K562 (cell line): ENCODE measurements around the gene MRAS. TPM values are rescaled to one million over a fixed set of nuclear protein-coding genes. Genes with fewer than 3 reads are reported as not detected.

Experiments used
- ATAC-seq: fragments of 200-7000 bp; cut with Tn5 transposase; 3 replicates; pipeline ENCODE4 v1.9.1; 2020; ENCODE audit warnings: moderate library complexity
- BruUV-seq: library from RNA; stranded (reverse); fragments of 400-500 nt; replicated peaks from 2 replicates; lab custom pipeline; 2021; lab: Mats Ljungman, UMichigan
- CTCF ChIA-PET: fragments of 300-600 bp; formaldehyde crosslinking; extraction: SDS; loops from one replicate; lab custom pipeline; 2021; ENCODE audit warnings: low intra/inter-chr PET ratio; lab: Yijun Ruan, JAX
- POLR2A ChIA-PET: fragments of 300-600, 350-650 bp; sonication (Branson Sonifier 250); formaldehyde crosslinking; extraction: SDS; loops from one replicate; lab custom pipeline; 2021; ENCODE audit warnings: antibody characterized with exemption, inconsistent platforms; lab: Yijun Ruan, JAX
- DNase-seq, 4 experiments: peaks; one replicate each; pipeline versions ENCODE4 v3.0.0 to v3.0.0-alpha.2; 2011 to 2018; ENCODE audit warnings: low spot score in 3 of 4, mixed read lengths in 3 of 4; ENCODE audit errors: extremely low read depth in 1 of 4
- FAIRE-seq: peaks from 2 replicates; lab custom pipeline; 2011; peaks lifted over from hg19 to GRCh38; lab: Jason Lieb, UNC
- H2AFZ ChIP-seq: 2 replicates; pipeline ENCODE4 v1.6.0; 2011; ENCODE audit warnings: low read depth, low read length, control low read depth, inconsistent platforms
- H3K27ac ChIP-seq: fragments of 200-600 bp; 3 replicates; pipeline ENCODE4 v1.8.0; 2011; ENCODE audit warnings: low read depth, mild to moderate bottlenecking, control low read depth, inconsistent platforms, low read length, moderate library complexity, mixed read lengths; ENCODE audit errors: extremely low read depth
- H3K27me3 ChIP-seq, 2 experiments: fragments of 300-600 bp in 1 of 2; 2 replicates in 1 of 2; 3 replicates in 1 of 2; pipeline versions ENCODE4 v1.6.0 to v1.8.0; 2011; ENCODE audit warnings: inconsistent platforms in 2 of 2, low read length in 2 of 2, mild to moderate bottlenecking in 1 of 2, mixed read lengths in 1 of 2, moderate library complexity in 1 of 2; ENCODE audit not compliant: control insufficient read depth in 2 of 2, insufficient read depth in 2 of 2
- H3K36me3 ChIP-seq: fragments of 300-600 bp; 3 replicates; pipeline ENCODE4 v1.8.0; 2011; ENCODE audit warnings: mild to moderate bottlenecking, low read length, inconsistent platforms; ENCODE audit not compliant: control insufficient read depth, insufficient read depth
- H3K4me1 ChIP-seq, 2 experiments: fragments of 200-600 bp in 1 of 2; replicated peaks in 1 of 2; 2 replicates in 1 of 2; 3 replicates in 1 of 2; pipeline versions ENCODE4 v1.5.1 to v1.8.0; 2011; ENCODE audit warnings: inconsistent platforms in 2 of 2, low read length in 2 of 2, mild to moderate bottlenecking in 1 of 2, mixed read lengths in 1 of 2, moderate library complexity in 1 of 2; ENCODE audit not compliant: control insufficient read depth in 2 of 2, insufficient read depth in 2 of 2
- H3K4me2 ChIP-seq: 2 replicates; pipeline ENCODE4 v1.6.1; 2011; ENCODE audit warnings: low read length, control low read depth, inconsistent platforms, mixed read lengths; ENCODE audit not compliant: insufficient read depth
- H3K4me3 ChIP-seq: fragments of 200-600 bp; sonication (generic), shearing (Covaris generic); 2 replicates; pipeline ENCODE4 v1.5.1; 2016; ENCODE audit warnings: control low read depth, inconsistent platforms
- H3K79me2 ChIP-seq: fragments of 200-600 bp; 3 replicates; pipeline ENCODE4 v1.8.0; 2011; ENCODE audit warnings: low read length, inconsistent platforms; ENCODE audit not compliant: control insufficient read depth, insufficient read depth
- H3K9ac ChIP-seq, 2 experiments: 2 replicates each; pipeline versions ENCODE4 v1.6.0 to v1.6.1; 2011; ENCODE audit warnings: low read depth in 2 of 2, low read length in 2 of 2, control low read depth in 1 of 2, inconsistent platforms in 1 of 2, mild to moderate bottlenecking in 1 of 2, mixed read lengths in 1 of 2; ENCODE audit not compliant: insufficient read depth in 1 of 2
- H3K9me1 ChIP-seq: one replicate; pipeline ENCODE4 v1.6.0; 2011; ENCODE audit warnings: inconsistent platforms, mild to moderate bottlenecking, low read length, moderate library complexity; ENCODE audit not compliant: control insufficient read depth, insufficient read depth
- H3K9me3 ChIP-seq: replicated peaks from 2 replicates; pipeline ENCODE4 v1.5.1; 2011; ENCODE audit warnings: low read depth, low read length, inconsistent platforms; ENCODE audit not compliant: control insufficient read depth, insufficient read depth
- H4K20me1 ChIP-seq: replicated peaks from 2 replicates; pipeline ENCODE4 v1.6.1; 2011; ENCODE audit warnings: low read length, inconsistent platforms, mixed read lengths; ENCODE audit not compliant: control insufficient read depth, insufficient read depth
- ARHGAP35 ChIP-seq: fragments of 450-650 bp; IDR thresholded peaks from 2 replicates; pipeline ENCODE4 v1.6.1; 2018; ENCODE audit not compliant: partially characterized antibody
- ATF7 ChIP-seq: fragments of 450-650 bp; IDR thresholded peaks from 2 replicates; pipeline ENCODE4 v1.7.1; 2014; ENCODE audit warnings: mild to moderate bottlenecking, moderate library complexity
- CAMTA2 ChIP-seq: fragments of 250-450 bp; sonication (Bioruptor Pico); conservative IDR thresholded peaks from 2 replicates; pipeline ENCODE4 v1.5.1; 2022
- EP400 ChIP-seq: fragments of 450-650 bp; IDR thresholded peaks from 2 replicates; pipeline ENCODE4 v1.6.1; 2017; ENCODE audit warnings: antibody characterized with exemption, mild to moderate bottlenecking, moderate library complexity
- KDM2B ChIP-seq: fragments of 250-450 bp; sonication (Bioruptor Pico); IDR thresholded peaks from 2 replicates; pipeline ENCODE4 v1.8.0; 2021; ENCODE audit warnings: mild to moderate bottlenecking, moderate library complexity
- LARP7 ChIP-seq: fragments of 450-650 bp; IDR thresholded peaks from 2 replicates; pipeline ENCODE4 v1.6.1; 2016
- MIER1 ChIP-seq: fragments of 450-650 bp; IDR thresholded peaks from 2 replicates; pipeline ENCODE4 v1.6.1; 2016; ENCODE audit warnings: antibody characterized with exemption, mild to moderate bottlenecking, low read depth
- MYNN ChIP-seq, 2 experiments: sonication (generic); formaldehyde crosslinking in 1 of 2; IDR thresholded peaks; 2 replicates each; pipeline versions ENCODE4 v1.5.0 to v1.6.1; 2016 to 2020; ENCODE audit warnings: antibody characterized with exemption in 1 of 2, missing genetic modification reagents in 1 of 2
- NFIC ChIP-seq: fragments of 450-650 bp; IDR thresholded peaks from 2 replicates; pipeline ENCODE4 v1.6.1; 2017; ENCODE audit warnings: mild to moderate bottlenecking, inconsistent platforms
- PHF20 ChIP-seq: fragments of 450-650 bp; IDR thresholded peaks from 2 replicates; pipeline ENCODE4 v1.6.1; 2018; ENCODE audit not compliant: partially characterized antibody
- SMARCB1 ChIP-seq: IDR thresholded peaks from 2 replicates; pipeline ENCODE4 v1.6.1; 2011; ENCODE audit warnings: improper control_type of control experiment, low read depth; ENCODE audit not compliant: insufficient read length
- ZNF586 ChIP-seq: fragments of 450-650 bp; formaldehyde crosslinking; conservative IDR thresholded peaks from 2 replicates; pipeline ENCODE4 v1.4.0; 2020; ENCODE audit warnings: mild to moderate bottlenecking, moderate library complexity
- WGBS: fragments of 100-300 bp; shearing (Covaris generic); methylation state at CpG from one replicate; pipeline ENCODE4 v1.1.6; 2016; ENCODE audit warnings: low coverage, mixed read lengths; ENCODE audit not compliant: insufficient coverage; ENCODE audit errors: missing lambda C conversion rate; 5-methylcytosine and 5-hydroxymethylcytosine counted together
- in situ Hi-C: fragments of 300-500 bp; cut with MboI; formaldehyde crosslinking; loops from 4 replicates; pipeline ENCODE4 v1.15.0; 2018; ENCODE audit warnings: inconsistent platforms, mixed read lengths
- intact Hi-C: fragments of 100-400 bp; cut with micrococcal nuclease; formaldehyde crosslinking; loops from 2 replicates; pipeline ENCODE4 v1.14.2; 2022
- polyA plus RNA-seq, 8 experiments: library from polyadenylated mRNA; depleted of rRNA in 4 of 8; stranded (reverse) in 5 of 8; unstranded in 3 of 8; fragments of >200 nt; fragmentation: Nextera tagmentation in 2 of 8; fragmentation: Illumina TruSeq in 1 of 8; extraction: Ambion mirVana in 2 of 8; extraction: Trizol in 1 of 8; gene quantifications; 2 replicates each; pipeline versions ENCODE4 v1.2.1 to v1.2.3, GENCODE V29; 2011 to 2014; ENCODE audit warnings: inconsistent platforms in 1 of 8, missing spikeins in 1 of 8
- total RNA-seq, 7 experiments: library from RNA; depleted of rRNA in 6 of 7; stranded (reverse); fragments of >200 nt in 6 of 7; fragmentation: Illumina TruSeq in 2 of 7; extraction: Trizol in 2 of 7; gene quantifications; 2 replicates each; pipeline versions ENCODE4 v1.2.1 to v1.2.3, GENCODE V29; 2011 to 2021; ENCODE audit warnings: low replicate concordance in 1 of 7

Gene MRAS
- total and polyA plus RNA-seq, 9 of the 15 experiments (the other 6 are each of a cell fraction or from before 2014, with no cell fraction given) = 1.5 to 10.0 (median 5.0) TPM

DNA sequence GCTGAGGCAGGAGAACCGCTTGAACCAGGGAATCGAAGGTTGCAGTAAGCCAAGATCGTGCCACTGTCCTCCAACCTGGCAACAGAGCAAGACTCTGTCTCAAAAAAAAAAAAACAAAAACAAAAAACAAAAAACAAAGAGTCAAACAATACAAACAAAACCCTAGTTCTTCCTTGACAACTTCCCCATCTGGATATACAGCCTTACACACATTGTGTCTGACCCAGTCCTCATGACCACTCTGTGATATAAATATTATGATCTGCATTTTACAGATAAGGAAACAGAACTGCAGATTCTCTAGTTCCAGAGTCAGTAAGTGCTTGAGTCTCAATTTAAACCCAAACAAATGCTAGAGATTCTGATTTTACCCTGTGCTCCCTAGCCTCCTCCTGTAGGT is 81.3 kb downstream of the MRAS start (continued):
- TF ChIP-seq CAMTA2 (CRISPR knock-in tag) = no peak
- TF ChIP-seq NFIC = no peak
- no peak for TF ChIP-seq PHF20
- TF ChIP-seq KDM2B (CRISPR knock-in tag) = no peak
- TF ChIP-seq MYNN (IDR thresholded peaks at IDR 0.05) = no peak
- TF ChIP-seq MYNN (CRISPR knock-in tag; IDR thresholded peaks at IDR 0.05) = no peak
- TF ChIP-seq ZNF586 (CRISPR knock-in tag) = no peak
- no peak for TF ChIP-seq EP400
- no peak for TF ChIP-seq LARP7

DNA sequence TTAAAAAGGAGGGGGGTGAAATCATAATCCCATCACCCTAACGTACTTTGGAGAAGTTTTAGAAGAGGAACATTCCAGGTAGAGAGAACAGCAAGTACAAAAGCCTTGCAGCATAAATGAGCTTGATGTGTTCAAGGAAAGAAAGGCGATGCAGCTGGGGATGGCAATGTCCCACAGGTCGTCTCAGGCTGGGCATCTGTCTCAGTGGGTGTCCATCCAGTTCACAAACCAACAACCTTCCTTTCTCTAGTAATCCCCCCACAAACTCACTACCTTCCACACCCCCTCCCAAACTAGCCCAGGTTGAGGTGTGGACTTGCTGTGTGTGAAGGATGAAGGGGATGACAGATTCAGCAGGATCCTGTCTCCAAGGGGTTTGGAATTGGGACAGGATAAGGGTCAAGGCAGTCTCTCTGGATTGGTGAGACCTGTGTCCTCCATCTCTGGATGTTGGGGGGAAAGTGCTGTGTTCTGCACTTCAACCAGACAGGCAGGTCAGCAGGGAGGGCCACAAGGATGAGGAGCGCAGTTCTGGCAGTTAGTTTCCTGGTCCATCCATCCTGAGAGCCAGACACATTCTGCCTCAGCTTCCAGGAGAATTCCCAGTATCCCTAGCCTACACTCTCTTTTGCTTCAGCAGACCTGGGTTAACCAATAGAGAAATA is 84.3 kb downstream of the MRAS start:
- no peaks in the 10 kb centered on the region for H3K9me1 ChIP-seq
- no peaks in the 10 kb centered on the region; a peak in 1 of 5 replicates for H3K4me1 ChIP-seq
- no peak for ATAC-seq
- H3K79me2 ChIP-seq = no peaks in the 10 kb centered on the region
- no peak for FAIRE-seq
- no peak overlapping the region for H3K27ac ChIP-seq
- intact Hi-C loops (no loop called here), in situ Hi-C loops (no loop called here)
- H3K27me3 ChIP-seq = peaks cover 0 to 36% of the 10 kb centered on the region in 2 experiments; a peak in 2 of 5 replicates
- no peaks in the 10 kb centered on the region for H4K20me1 ChIP-seq
- POLR2A ChIA-PET = interaction anchor here (0.7 kb wide), 1 partner anchor 33 kb away, joined by 3 read pairs; no protein-coding TSS in a partner anchor
- CTCF ChIA-PET = no interaction called here
- BruUV-seq = no TSS peak
- H2AFZ ChIP-seq = no peak overlapping the region
- no peak for DNase-seq
- H3K9me3 ChIP-seq = no peaks in the 10 kb centered on the region
- H3K36me3 ChIP-seq = no peaks in the 10 kb centered on the region
- TF ChIP-seq MIER1 (no peak), SMARCB1 (no peak), ARHGAP35 (no peak), ATF7 (no peak)
- H3K4me2 ChIP-seq = no peak overlapping the region
- no peak overlapping the region for H3K4me3 ChIP-seq
- WGBS = 3% methylated on average over 4 of the region's 4 CpGs
- H3K9ac ChIP-seq = no peak overlapping the region
